Testis (tissue), 3 donors: ENCODE results near the gene YY1. TPM values are rescaled to one million over a fixed set of nuclear protein-coding genes. Genes with fewer than 3 reads are reported as not detected.
"Not testable (repeated sequence)": the region's sequence is repeated elsewhere in the genome, so short reads cannot be mapped to it uniquely, and the experiment has no call there.

Experiments used
- DNase-seq: peaks from one replicate; pipeline ENCODE4 v3.0.0-alpha.2; 2019
- H3K27ac ChIP-seq, 2 donors: fragments of 200-600 bp; sonication (generic); one replicate each; pipeline ENCODE4 v1.5.1; 2019
- H3K27me3 ChIP-seq: fragments of 200-600 bp; sonication (generic); one replicate; pipeline ENCODE4 v1.5.1; 2019
- H3K36me3 ChIP-seq: fragments of 200-600 bp; sonication (generic); one replicate; pipeline ENCODE4 v1.5.1; 2017; ENCODE audit warnings: low read depth; ENCODE audit errors: missing control alignments
- H3K4me1 ChIP-seq: fragments of 200-600 bp; sonication (generic); one replicate; pipeline ENCODE4 v1.5.1; 2019
- H3K4me3 ChIP-seq, 2 donors: fragments of 200-600 bp; sonication (generic); one replicate each; pipeline ENCODE4 v1.5.1; 2017 to 2019
- H3K9me3 ChIP-seq: fragments of 200-600 bp; sonication (generic); one replicate; pipeline ENCODE4 v1.5.1; 2017
- CTCF ChIP-seq, 3 experiments: fragments of 450-650 bp in 2 of 3; fragments of 200-600 bp in 1 of 3; sonication (generic) in 1 of 3; IDR thresholded peaks; one replicate each; pipeline ENCODE4 v1.5.1; 2016 to 2019; ENCODE audit warnings: antibody characterized with exemption in 3 of 3, mild to moderate bottlenecking in 2 of 3, moderate library complexity in 1 of 3
- POLR2A ChIP-seq: fragments of 450-650 bp; IDR thresholded peaks from one replicate; pipeline ENCODE4 v1.6.1; 2017; ENCODE audit warnings: antibody characterized with exemption, mild to moderate bottlenecking, moderate library complexity
- WGBS, 2 donors: methylation state at CpG; one replicate each; pipeline ENCODE4 v1.1.5; 2018; 5-methylcytosine and 5-hydroxymethylcytosine counted together
- intact Hi-C: fragments of 100-400 bp; cut with DNase I; formaldehyde crosslinking; loops from one replicate; pipeline ENCODE4 v1.15.1; 2023; ENCODE audit warnings: low total_unique reads
- polyA plus RNA-seq: library from polyadenylated mRNA; stranded (reverse); fragments of 350-450 nt; fragmentation: Illumina TruSeq; extraction: RNeasy Lipid Tissue Mini Kit (QIAGEN cat#74804); gene quantifications from one replicate; pipeline ENCODE4 v1.2.3, GENCODE V29; 2014; ENCODE audit warnings: low read depth, low replicate concordance; ENCODE audit not compliant: insufficient read depth
- total RNA-seq, 2 donors: library from RNA; depleted of rRNA; stranded (reverse); fragments of >200 nt; gene quantifications; one replicate each; pipeline ENCODE4 v1.2.3, GENCODE V29; 2016

The YY1 gene
- total and polyA plus RNA-seq, 3 donors from 2014 or later = 58.1 to 74.2 (median 68.2) TPM

- no peak overlapping the region for H3K4me3 ChIP-seq
- no peak overlapping the region for H3K27ac ChIP-seq
- peaks cover 45% of the 10 kb centered on the region for H3K4me1 ChIP-seq
- no peak for TF ChIP-seq CTCF (IDR thresholded peaks at IDR 0.05)
- TF ChIP-seq POLR2A = no peak
- intact Hi-C loops = no loop called here
- H3K9me3 ChIP-seq = no peaks in the 10 kb centered on the region
- WGBS, 2 donors = 69 to 85% methylated on average over 2 to 10 of the region's 10 CpGs
- H3K36me3 ChIP-seq = no peaks in the 10 kb centered on the region
- no peaks in the 10 kb centered on the region for H3K27me3 ChIP-seq
- DNase-seq = no peak
These were observed 47.7 kb downstream of the YY1 start for GRCh38 chr14:100286484-100287191.

- H3K27me3 ChIP-seq = no peaks in the 10 kb centered on the region
- intact Hi-C loops = no loop called here
- H3K27ac ChIP-seq = no peak overlapping the region
- TF ChIP-seq CTCF (IDR thresholded peaks at IDR 0.05) = no peak
- no peak for TF ChIP-seq POLR2A
- 66 to 67% methylated on average over 9 to 12 of the region's 12 CpGs for WGBS, 2 donors
- H3K36me3 ChIP-seq = no peaks in the 10 kb centered on the region
- H3K4me1 ChIP-seq = peaks cover 45% of the 10 kb centered on the region
- no peak overlapping the region for H3K4me3 ChIP-seq
- H3K9me3 ChIP-seq = no peaks in the 10 kb centered on the region
- DNase-seq = no peak
These were observed 48.5 kb downstream of the YY1 start for GRCh38 chr14:100287202-100287997.

GRCh38 chr14:100287998-100288295 lies 49.0 kb downstream of the YY1 start:
- H3K27ac ChIP-seq, H3K4me3 ChIP-seq, DNase-seq, intact Hi-C loops, H3K27me3 ChIP-seq, H3K36me3 ChIP-seq, H3K9me3 ChIP-seq: not testable (repeated sequence)
- peaks cover 45% of the 10 kb centered on the region for H3K4me1 ChIP-seq
- 90 to 95% methylated on average over 7 to 8 of the region's 8 CpGs for WGBS, 2 donors

GRCh38 chr14:100288382-100289185 lies 49.6 kb downstream of the YY1 start:
- peak; percentile 8 for DNase-seq
- TF ChIP-seq POLR2A = no peak
- TF ChIP-seq CTCF (IDR thresholded peaks at IDR 0.05) = no peak
- peaks cover 50% of the 10 kb centered on the region for H3K4me1 ChIP-seq
- no peaks in the 10 kb centered on the region for H3K27me3 ChIP-seq
- H3K9me3 ChIP-seq = no peaks in the 10 kb centered on the region
- 59 to 70% methylated on average over 8 to 12 of the region's 12 CpGs for WGBS, 2 donors
- H3K27ac ChIP-seq = peak overlapping the region in 1 of 2 donors; percentile 59
- intact Hi-C loops = no loop called here
- H3K4me3 ChIP-seq = no peak overlapping the region
- H3K36me3 ChIP-seq = no peaks in the 10 kb centered on the region
